Activated T-cell treated with anti-CD3 and anti-CD28 coated beads for 1 hour (primary cell): ENCODE results near the gene PCBP4.

Experiments
- DNase-seq: peaks from one replicate; pipeline ENCODE4 v3.0.0-alpha.2; 2020; ENCODE audit warnings: low read depth

PCBP4 gene

GRCh38 chr3:51955175-51955892, 11.9 kb downstream of the PCBP4 start, which contains the start of gene GPR62:
TSS of gene GPR62 (plus strand) at chr3:51955381. CDS start at chr3:51955653, 272 bp downstream.
- DNase-seq = no peak

GRCh38 chr3:51954713-51955112, 12.5 kb downstream of the PCBP4 start:
- DNase-seq = no peak

GRCh38 chr3:51954105-51954504, 13.1 kb downstream of the PCBP4 start:
- DNase-seq = no peak

GRCh38 chr3:51953445-51953844, 13.8 kb downstream of the PCBP4 start:
- no peak for DNase-seq

GRCh38 chr3:51950899-51951298, 16.4 kb downstream of the PCBP4 start:
- DNase-seq = no peak

GRCh38 chr3:51949121-51949520, 18.1 kb downstream of the PCBP4 start:
- no peak for DNase-seq

GRCh38 chr3:51948016-51948580, 19.2 kb downstream of the PCBP4 start:
- DNase-seq = no peak

GRCh38 chr3:51947215-51947900, 19.9 kb downstream of the PCBP4 start:
- DNase-seq = no peak

GRCh38 chr3:51946796-51947195, 20.5 kb downstream of the PCBP4 start:
- no peak for DNase-seq

GRCh38 chr3:51945926-51946705, 21.1 kb downstream of the PCBP4 start:
- no peak for DNase-seq

- DNase-seq = no peak
These were observed 22.0 kb downstream of the PCBP4 start for GRCh38 chr3:51945031-51945840.

- no peak for DNase-seq
These were observed 22.7 kb downstream of the PCBP4 start for GRCh38 chr3:51944451-51945021.

GRCh38 chr3:51943451-51944391, 23.5 kb downstream of the PCBP4 start:
- no peak for DNase-seq

GRCh38 chr3:51942603-51943450, 24.4 kb downstream of the PCBP4 start:
- peak; percentile 42 for DNase-seq

- peak; percentile 98 for DNase-seq
These were observed 25.3 kb downstream of the PCBP4 start, which contains the start of the genes PARP3 and RRP9 for GRCh38 chr3:51941798-51942602. TSS of gene PARP3 (plus strand) at chr3:51942363. CDS start at chr3:51943356, 993 bp downstream. TSS of gene RRP9 (minus strand) at chr3:51941904. CDS start at chr3:51941867, 37 bp downstream.

- no peak for DNase-seq
These were observed 25.8 kb downstream of the PCBP4 start for GRCh38 chr3:51941463-51941797.

- DNase-seq = no peak
These were observed 26.4 kb downstream of the PCBP4 start for GRCh38 chr3:51940648-51941462.
